GM12878 (cell line): ENCODE results near the gene IKZF1. TPM values are rescaled to one million over a fixed set of nuclear protein-coding genes. Genes with fewer than 3 reads are reported as not detected.

Source experiments
- CBFB ChIP-seq: IDR thresholded peaks from 2 replicates; pipeline ENCODE4 v1.6.1; 2016; ENCODE audit warnings: antibody characterized with exemption, low read depth
- CBX5 ChIP-seq: sonication (generic); IDR thresholded peaks from 2 replicates; pipeline ENCODE4 v1.6.1; 2016; ENCODE audit warnings: low read depth, moderate library complexity, mild to moderate bottlenecking, inconsistent platforms
- CREM ChIP-seq: IDR thresholded peaks from 2 replicates; pipeline ENCODE4 v1.6.1; 2014; ENCODE audit warnings: antibody characterized with exemption, low read depth
- EP300 ChIP-seq, 2 experiments: fragments of 150-350 bp in 1 of 2; IDR thresholded peaks; 2 replicates each; pipeline ENCODE4 v1.6.1; 2011 to 2012; ENCODE audit warnings: low read depth in 2 of 2, low read length in 2 of 2, borderline replicate concordance in 1 of 2, improper control_type of control experiment in 1 of 2, inconsistent platforms in 1 of 2; ENCODE audit not compliant: control insufficient read depth in 1 of 2
- IKZF2 ChIP-seq, 2 experiments: fragments of 450-650 bp; IDR thresholded peaks; 2 replicates each; pipeline ENCODE4 v1.6.1; 2017; ENCODE audit warnings: mild to moderate bottlenecking in 2 of 2, moderate library complexity in 2 of 2
- LARP7 ChIP-seq: fragments of 450-650 bp; IDR thresholded peaks from 2 replicates; pipeline ENCODE4 v1.6.1; 2017; ENCODE audit warnings: mild to moderate bottlenecking
- MTA3 ChIP-seq: IDR thresholded peaks from 2 replicates; pipeline ENCODE4 v1.6.1; 2012; ENCODE audit warnings: low read length, inconsistent platforms, borderline replicate concordance
- NFIC ChIP-seq: IDR thresholded peaks from 2 replicates; pipeline ENCODE4 v1.6.1; 2012; ENCODE audit warnings: low read depth, mild to moderate bottlenecking, inconsistent platforms, low read length, moderate library complexity
- PAX5 ChIP-seq: IDR thresholded peaks from 2 replicates; pipeline ENCODE4 v1.6.1; 2011; ENCODE audit warnings: low read depth, low read length, borderline replicate concordance
- PML ChIP-seq: IDR thresholded peaks from 2 replicates; pipeline ENCODE4 v1.6.1; 2012; ENCODE audit warnings: low read length, inconsistent platforms
- RAD51 ChIP-seq: fragments of 450-650 bp; IDR thresholded peaks from 2 replicates; pipeline ENCODE4 v1.6.1; 2016; ENCODE audit warnings: moderate library complexity, mild to moderate bottlenecking, inconsistent platforms
- RELA ChIP-seq: fragments of 450-650 bp; IDR thresholded peaks from 2 replicates; pipeline ENCODE4 v1.8.0; 2014; ENCODE audit warnings: borderline replicate concordance; ENCODE audit not compliant: partially characterized antibody
- RFX5 ChIP-seq: IDR thresholded peaks from 2 replicates; pipeline ENCODE4 v1.6.1; 2011; ENCODE audit warnings: low read depth, low read length, improper control_type of control experiment
- RUNX3 ChIP-seq: IDR thresholded peaks from 2 replicates; pipeline ENCODE4 v1.6.1; 2012; ENCODE audit warnings: low read length, inconsistent platforms
- SRF ChIP-seq, 2 experiments: IDR thresholded peaks; 2 replicates each; pipeline ENCODE4 v1.6.1; 2011; ENCODE audit warnings: low read depth in 2 of 2, low read length in 2 of 2, mild to moderate bottlenecking in 1 of 2, moderate library complexity in 1 of 2
- SUPT20H ChIP-seq: IDR thresholded peaks from 2 replicates; pipeline ENCODE4 v1.6.1; 2011; ENCODE audit warnings: low read depth, mild to moderate bottlenecking, low read length, moderate library complexity, borderline replicate concordance; ENCODE audit not compliant: control insufficient read depth
- TCF3 ChIP-seq: IDR thresholded peaks from 2 replicates; pipeline ENCODE4 v1.6.1; 2012; ENCODE audit warnings: low read depth, mild to moderate bottlenecking, low read length, borderline replicate concordance; ENCODE audit not compliant: insufficient read depth
- polyA plus RNA-seq, 11 experiments: library from polyadenylated mRNA; depleted of rRNA in 4 of 11; unstranded in 6 of 11; stranded (reverse) in 5 of 11; fragments of >200 nt; fragmentation: Nextera tagmentation in 4 of 11; fragmentation: Illumina TruSeq in 1 of 11; extraction: Ambion mirVana in 4 of 11; extraction: Trizol in 1 of 11; gene quantifications; 1 replicate in 1 of 11; 2 replicates in 10 of 11; pipeline versions ENCODE4 v1.2.1 to v1.2.3, GENCODE V29; 2011 to 2016; ENCODE audit warnings: inconsistent platforms in 2 of 11, missing spikeins in 2 of 11, low read depth in 1 of 11
- total RNA-seq, 4 experiments: library from RNA; depleted of rRNA in 3 of 4; stranded (reverse); fragments of >200 nt in 3 of 4; fragmentation: Illumina TruSeq in 1 of 4; extraction: Trizol in 1 of 4; gene quantifications; 2 replicates each; pipeline versions ENCODE4 v1.2.1 to v1.2.3, GENCODE V29; 2013 to 2021
- TF ChIP-seq, protein P1 (sequence below): IDR thresholded peaks from 2 replicates; pipeline ENCODE4 v1.6.1; 2012; ENCODE audit warnings: low read length, inconsistent platforms
- TF ChIP-seq, protein P2 (sequence below): fragments of 450-650 bp; IDR thresholded peaks from 2 replicates; pipeline ENCODE4 v1.6.1; 2017; ENCODE audit warnings: mild to moderate bottlenecking, moderate library complexity
- TF ChIP-seq, protein P3 (sequence below): fragments of 450-650 bp; IDR thresholded peaks from 2 replicates; pipeline ENCODE4 v1.6.1; 2017; ENCODE audit warnings: low read depth, mild to moderate bottlenecking, moderate library complexity
- TF ChIP-seq, protein P4 (sequence below): IDR thresholded peaks from 2 replicates; pipeline ENCODE4 v1.6.1; 2011; ENCODE audit warnings: low read depth, mild to moderate bottlenecking, low read length, moderate library complexity, borderline replicate concordance; ENCODE audit errors: extremely low read depth

Gene IKZF1
- total and polyA plus RNA-seq, 10 of the 15 experiments (the other 5 are each of a cell fraction or from before 2014, with no cell fraction given) = 27.2 to 125 (median 71.6) TPM

DNA sequence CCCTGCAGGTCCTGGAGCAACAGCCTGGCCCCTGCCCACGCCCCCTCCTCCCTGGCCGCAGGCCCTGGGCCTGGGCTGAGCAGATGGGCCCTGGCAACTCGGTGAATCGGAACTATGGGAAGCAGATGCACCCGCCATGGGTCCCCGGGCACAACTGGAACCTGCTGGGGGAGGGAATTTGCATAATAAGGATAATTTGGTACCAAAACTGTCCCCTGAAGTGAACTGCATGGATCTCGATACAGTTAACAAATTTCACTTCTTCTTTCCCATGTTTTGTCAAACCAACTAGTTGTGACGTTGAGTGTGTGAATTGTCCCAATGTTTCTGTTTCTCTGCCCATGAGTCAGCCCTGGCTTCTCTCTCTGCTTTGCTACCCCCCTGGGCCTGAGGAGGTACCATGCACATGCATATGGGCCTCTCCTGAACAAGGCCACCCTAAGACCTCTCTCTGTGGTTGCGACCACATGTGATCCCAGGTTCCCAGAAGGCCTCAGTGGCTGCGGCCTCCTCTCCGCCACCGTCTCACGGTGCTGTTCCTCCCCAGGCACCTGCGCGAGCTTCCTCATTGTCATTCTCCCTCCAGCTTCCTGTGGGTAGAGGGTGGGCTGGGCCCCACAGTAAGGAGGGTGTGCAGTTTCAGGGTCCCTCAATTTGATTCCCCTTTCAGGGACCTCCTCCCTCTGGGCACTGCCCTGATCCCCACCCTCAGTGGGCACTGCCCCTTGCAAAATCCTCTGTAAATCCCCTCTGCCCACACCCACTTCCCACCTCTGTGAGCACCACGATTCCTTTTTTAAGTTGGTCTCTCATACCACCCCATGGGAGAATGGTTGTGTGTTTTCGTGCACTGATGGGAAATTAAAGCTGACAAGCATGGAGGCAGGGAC is 105.6 kb downstream of the IKZF1 start (continued):
- TF ChIP-seq PAX5 = peak; percentile 25; the same call in 1 of the 2 replicates
- TF ChIP-seq RUNX3 = peak; percentile 88
- peak; percentile 43; the same call in 1 of the 2 replicates for TF ChIP-seq RAD51
- TF ChIP-seq LARP7 = peak; percentile 41; the same call in 1 of the 2 replicates
- TF ChIP-seq PML = no peak
- TF ChIP-seq, protein P1, sequence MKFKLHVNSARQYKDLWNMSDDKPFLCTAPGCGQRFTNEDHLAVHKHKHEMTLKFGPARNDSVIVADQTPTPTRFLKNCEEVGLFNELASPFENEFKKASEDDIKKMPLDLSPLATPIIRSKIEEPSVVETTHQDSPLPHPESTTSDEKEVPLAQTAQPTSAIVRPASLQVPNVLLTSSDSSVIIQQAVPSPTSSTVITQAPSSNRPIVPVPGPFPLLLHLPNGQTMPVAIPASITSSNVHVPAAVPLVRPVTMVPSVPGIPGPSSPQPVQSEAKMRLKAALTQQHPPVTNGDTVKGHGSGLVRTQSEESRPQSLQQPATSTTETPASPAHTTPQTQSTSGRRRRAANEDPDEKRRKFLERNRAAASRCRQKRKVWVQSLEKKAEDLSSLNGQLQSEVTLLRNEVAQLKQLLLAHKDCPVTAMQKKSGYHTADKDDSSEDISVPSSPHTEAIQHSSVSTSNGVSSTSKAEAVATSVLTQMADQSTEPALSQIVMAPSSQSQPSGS = 0 out of 2 replicates have a peak, but pooled peaks have one; percentile 30
- TF ChIP-seq, protein P2, sequence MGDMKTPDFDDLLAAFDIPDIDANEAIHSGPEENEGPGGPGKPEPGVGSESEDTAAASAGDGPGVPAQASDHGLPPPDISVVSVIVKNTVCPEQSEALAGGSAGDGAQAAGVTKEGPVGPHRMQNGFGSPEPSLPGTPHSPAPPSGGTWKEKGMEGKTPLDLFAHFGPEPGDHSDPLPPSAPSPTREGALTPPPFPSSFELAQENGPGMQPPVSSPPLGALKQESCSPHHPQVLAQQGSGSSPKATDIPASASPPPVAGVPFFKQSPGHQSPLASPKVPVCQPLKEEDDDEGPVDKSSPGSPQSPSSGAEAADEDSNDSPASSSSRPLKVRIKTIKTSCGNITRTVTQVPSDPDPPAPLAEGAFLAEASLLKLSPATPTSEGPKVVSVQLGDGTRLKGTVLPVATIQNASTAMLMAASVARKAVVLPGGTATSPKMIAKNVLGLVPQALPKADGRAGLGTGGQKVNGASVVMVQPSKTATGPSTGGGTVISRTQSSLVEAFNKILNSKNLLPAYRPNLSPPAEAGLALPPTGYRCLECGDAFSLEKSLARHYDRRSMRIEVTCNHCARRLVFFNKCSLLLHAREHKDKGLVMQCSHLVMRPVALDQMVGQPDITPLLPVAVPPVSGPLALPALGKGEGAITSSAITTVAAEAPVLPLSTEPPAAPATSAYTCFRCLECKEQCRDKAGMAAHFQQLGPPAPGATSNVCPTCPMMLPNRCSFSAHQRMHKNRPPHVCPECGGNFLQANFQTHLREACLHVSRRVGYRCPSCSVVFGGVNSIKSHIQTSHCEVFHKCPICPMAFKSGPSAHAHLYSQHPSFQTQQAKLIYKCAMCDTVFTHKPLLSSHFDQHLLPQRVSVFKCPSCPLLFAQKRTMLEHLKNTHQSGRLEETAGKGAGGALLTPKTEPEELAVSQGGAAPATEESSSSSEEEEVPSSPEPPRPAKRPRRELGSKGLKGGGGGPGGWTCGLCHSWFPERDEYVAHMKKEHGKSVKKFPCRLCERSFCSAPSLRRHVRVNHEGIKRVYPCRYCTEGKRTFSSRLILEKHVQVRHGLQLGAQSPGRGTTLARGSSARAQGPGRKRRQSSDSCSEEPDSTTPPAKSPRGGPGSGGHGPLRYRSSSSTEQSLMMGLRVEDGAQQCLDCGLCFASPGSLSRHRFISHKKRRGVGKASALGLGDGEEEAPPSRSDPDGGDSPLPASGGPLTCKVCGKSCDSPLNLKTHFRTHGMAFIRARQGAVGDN = peak; percentile 95
- TF ChIP-seq RELA = peak; percentile 6
- TF ChIP-seq, protein P3, sequence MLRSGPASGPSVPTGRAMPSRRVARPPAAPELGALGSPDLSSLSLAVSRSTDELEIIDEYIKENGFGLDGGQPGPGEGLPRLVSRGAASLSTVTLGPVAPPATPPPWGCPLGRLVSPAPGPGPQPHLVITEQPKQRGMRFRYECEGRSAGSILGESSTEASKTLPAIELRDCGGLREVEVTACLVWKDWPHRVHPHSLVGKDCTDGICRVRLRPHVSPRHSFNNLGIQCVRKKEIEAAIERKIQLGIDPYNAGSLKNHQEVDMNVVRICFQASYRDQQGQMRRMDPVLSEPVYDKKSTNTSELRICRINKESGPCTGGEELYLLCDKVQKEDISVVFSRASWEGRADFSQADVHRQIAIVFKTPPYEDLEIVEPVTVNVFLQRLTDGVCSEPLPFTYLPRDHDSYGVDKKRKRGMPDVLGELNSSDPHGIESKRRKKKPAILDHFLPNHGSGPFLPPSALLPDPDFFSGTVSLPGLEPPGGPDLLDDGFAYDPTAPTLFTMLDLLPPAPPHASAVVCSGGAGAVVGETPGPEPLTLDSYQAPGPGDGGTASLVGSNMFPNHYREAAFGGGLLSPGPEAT = peak; percentile 83; the same call in 1 of the 2 replicates
- TF ChIP-seq TCF3 = 0 out of 2 replicates have a peak, but pooled peaks have one; percentile 47
- peak; percentile 32 to 54; a peak in 1 of 4 replicates for TF ChIP-seq EP300 (IDR thresholded peaks at IDR 0.05; ENCODE audit: borderline replicate concordance in 1 of 2, control insufficient read depth in 1 of 2, low read depth in 2 of 2, low read length in 2 of 2)
- TF ChIP-seq CBX5 = 0 out of 2 replicates have a peak, but pooled peaks have one; percentile 66
- TF ChIP-seq, protein P4, sequence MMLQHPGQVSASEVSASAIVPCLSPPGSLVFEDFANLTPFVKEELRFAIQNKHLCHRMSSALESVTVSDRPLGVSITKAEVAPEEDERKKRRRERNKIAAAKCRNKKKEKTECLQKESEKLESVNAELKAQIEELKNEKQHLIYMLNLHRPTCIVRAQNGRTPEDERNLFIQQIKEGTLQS = no peak
- 0 out of 2 replicates have a peak, but pooled peaks have one; percentile 42 for TF ChIP-seq CREM
- 0 out of 2 replicates have a peak, but pooled peaks have one; percentile 6 for TF ChIP-seq RFX5
- TF ChIP-seq CBFB = peak; percentile 77
- TF ChIP-seq NFIC = peak; percentile 70; the same call in 1 of the 2 replicates
- no peak for TF ChIP-seq SUPT20H
- TF ChIP-seq SRF (IDR thresholded peaks at IDR 0.05; ENCODE audit: low read depth in 2 of 2, low read length in 2 of 2) = peak in 1 of 2 experiments; percentile 20; a peak in 1 of 4 replicates
- TF ChIP-seq MTA3 = 0 out of 2 replicates have a peak, but pooled peaks have one; percentile 26
- peak; percentile 90 to 93 for TF ChIP-seq IKZF2 (IDR thresholded peaks at IDR 0.05)
